Femur (tissue), 1 donor: Measurements from ENCODE around the gene ADGRF1.
"Not testable (repeated sequence)": the region's sequence is repeated elsewhere in the genome, so short reads cannot be mapped to it uniquely, and the experiment has no call there.

Source experiments
- DNase-seq: peaks from one replicate; pipeline ENCODE4 v3.0.0-alpha.2; 2017

Gene ADGRF1

GRCh38 chr6:47019941-47020340 lies 22.2 kb downstream of the ADGRF1 start:
- DNase-seq = no peak

- no peak for DNase-seq
Measured at GRCh38 chr6:47016909-47017308, 25.2 kb downstream of the ADGRF1 start.

GRCh38 chr6:47016261-47016660 lies 25.9 kb downstream of the ADGRF1 start:
- DNase-seq = no peak

- DNase-seq = no peak
Measured at GRCh38 chr6:47014401-47014800, 27.7 kb downstream of the ADGRF1 start.

- DNase-seq = no peak
Measured at GRCh38 chr6:47009583-47009982, 32.5 kb downstream of the ADGRF1 start.

- DNase-seq = no peak
Measured at GRCh38 chr6:47008397-47008763, 33.8 kb downstream of the ADGRF1 start.

- DNase-seq = no peak
Measured at GRCh38 chr6:47007657-47008396, 34.3 kb downstream of the ADGRF1 start.

- no peak for DNase-seq
Measured at GRCh38 chr6:47005486-47005885, 36.6 kb downstream of the ADGRF1 start.

- no peak for DNase-seq
Measured at GRCh38 chr6:47004463-47004862, 37.7 kb downstream of the ADGRF1 start.

GRCh38 chr6:47000842-47001241 lies 41.3 kb downstream of the ADGRF1 start:
- no peak for DNase-seq

GRCh38 chr6:46998436-46999017 lies 43.6 kb downstream of the ADGRF1 start:
- no peak for DNase-seq

- no peak for DNase-seq
Measured at GRCh38 chr6:46997646-46998045, 44.5 kb downstream of the ADGRF1 start.

GRCh38 chr6:46996860-46997641 lies 45.1 kb downstream of the ADGRF1 start:
- DNase-seq = no peak

GRCh38 chr6:46994933-46995332 lies 47.2 kb downstream of the ADGRF1 start:
- DNase-seq = no peak

- DNase-seq = no peak
Measured at GRCh38 chr6:46993846-46994245, 48.3 kb downstream of the ADGRF1 start.

GRCh38 chr6:46992391-46992790 lies 49.7 kb downstream of the ADGRF1 start:
- not testable (repeated sequence) for DNase-seq

GRCh38 chr6:46990818-46991510 lies 51.2 kb downstream of the ADGRF1 start:
- DNase-seq = not testable (repeated sequence)

GRCh38 chr6:46990031-46990644 lies 52.0 kb downstream of the ADGRF1 start:
- no peak for DNase-seq

GRCh38 chr6:46989398-46989797 lies 52.7 kb downstream of the ADGRF1 start:
- DNase-seq = no peak

GRCh38 chr6:46985943-46986342 lies 56.2 kb downstream of the ADGRF1 start:
- DNase-seq = no peak

- DNase-seq = no peak
Measured at GRCh38 chr6:46983007-46983411, 59.1 kb downstream of the ADGRF1 start.

GRCh38 chr6:46979206-46979605 lies 62.9 kb downstream of the ADGRF1 start:
- no peak for DNase-seq

GRCh38 chr6:46974786-46975185 lies 67.3 kb downstream of the ADGRF1 start:
- no peak for DNase-seq
